Neural progenitor cell (in vitro differentiated cells): ENCODE results near the gene YARS2.

ENCODE experiments used
- CTCF ChIP-seq: fragments of 200-600 bp; sonication (generic); IDR thresholded peaks from 2 replicates; pipeline ENCODE4 v1.5.1; 2017; ENCODE audit warnings: antibody characterized with exemption, mild to moderate bottlenecking
- EZH2phosphoT487 ChIP-seq: fragments of 200-600 bp; sonication (generic); IDR thresholded peaks from 2 replicates; pipeline ENCODE4 v1.6.1; 2017; ENCODE audit warnings: antibody characterized with exemption

DNA sequence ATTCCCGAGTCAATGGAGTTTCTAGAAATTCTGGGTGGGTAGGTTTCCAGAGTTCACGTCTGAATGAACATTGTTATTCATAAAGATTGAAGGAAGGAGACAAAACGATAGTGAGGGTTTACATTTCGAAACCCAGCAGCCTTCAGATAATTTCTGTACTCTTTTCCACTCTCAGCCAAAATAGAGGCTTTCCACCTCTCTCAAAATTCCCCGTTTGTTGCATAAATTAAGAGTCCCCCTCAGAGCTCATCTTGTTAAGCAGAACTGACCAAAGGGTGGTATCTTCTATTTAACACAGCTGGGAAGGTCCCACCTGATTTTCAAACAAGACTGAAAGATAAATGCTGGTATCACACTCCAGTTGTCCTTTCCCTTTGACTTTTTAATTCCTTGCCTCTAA lies 21.5 kb upstream of the YARS2 start:
- TF ChIP-seq CTCF (no peak), EZH2phosphoT487 (no peak)
